ENCODE data around the gene M1AP. TPM values are rescaled to one million over a fixed set of nuclear protein-coding genes. Genes with fewer than 3 reads are reported as not detected.

Gene M1AP
- total and polyA plus RNA-seq, 2 of the 4 experiments (the other 2 are of a cell fraction), result 0.03 TPM; not detected in 1

DNA sequence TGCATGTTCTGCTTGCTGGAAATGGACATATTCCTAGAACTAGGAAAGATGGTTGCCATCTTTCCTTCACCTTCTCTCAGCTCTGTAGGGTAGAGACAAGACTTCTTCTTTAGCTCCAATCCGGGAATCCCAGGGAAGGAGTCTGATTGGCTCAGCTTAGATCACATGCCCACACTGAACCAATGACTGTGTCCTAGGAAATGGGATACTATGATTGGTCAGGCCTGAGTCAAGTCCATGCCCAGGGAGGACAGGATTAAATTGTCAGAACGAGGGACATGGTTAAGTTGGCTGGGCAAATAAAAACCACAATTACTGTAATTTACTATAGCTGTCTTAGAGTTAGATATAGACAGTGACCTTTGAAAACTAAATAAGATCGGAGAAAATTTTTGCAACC lies 37.3 kb upstream of the M1AP start:
- Histone ChIP-seq H2BK20ac (ENCODE audit: low read depth, low read length) (no peak overlapping the region), H3K18ac (ENCODE audit: low read depth, low read length) (no peak overlapping the region), H4K5ac (ENCODE audit: low read depth, low read length) (no peak overlapping the region), H3K4me2 (ENCODE audit: low read depth, low read length) (no peak overlapping the region), H4K8ac (ENCODE audit: low read depth in 2 of 2, low read length in 2 of 2) (no peak overlapping the region), H3K56ac (ENCODE audit: extremely low read depth, insufficient read depth, low read length) (no peak overlapping the region), H2AK9ac (replicated peaks; ENCODE audit: low read depth, low read length, poor library complexity) (no peak overlapping the region), H2AK5ac (ENCODE audit: low read depth, low read length) (no peak overlapping the region), H2BK15ac (ENCODE audit: low read depth, low read length) (no peak overlapping the region), H2BK120ac (ENCODE audit: low read depth, low read length) (no peak overlapping the region), H3K9ac (ENCODE audit: low read depth, low read length) (no peak overlapping the region), H3K79me1 (ENCODE audit: low read depth in 1 of 2, low read length in 2 of 2) (no peaks in the 10 kb centered on the region), H2BK5ac (ENCODE audit: low read depth, low read length, poor library complexity, severe bottlenecking) (no peak overlapping the region), H3K9me3 (ENCODE audit: control insufficient read depth, insufficient read depth, low read length) (no peaks in the 10 kb centered on the region), H3K23ac (ENCODE audit: low read depth, low read length) (no peak overlapping the region), H3K14ac (replicated peaks; ENCODE audit: low read depth, low read length) (no peak overlapping the region), H4K91ac (ENCODE audit: insufficient read depth, low read depth, low read length) (no peak overlapping the region), H3K27me3 (ENCODE audit: control insufficient read depth, insufficient read depth, low read length) (peaks cover 4% of the 10 kb centered on the region; the same call in 1 of the 2 replicates), H3K9me1 (ENCODE audit: insufficient read depth, low read length) (0 out of 2 replicates have a peak, but pooled peaks cover 4% of the 10 kb centered on the region), H4K20me1 (ENCODE audit: insufficient read depth, low read length) (no peaks in the 10 kb centered on the region), H3K27ac (ENCODE audit: insufficient read depth, low read length) (no peak overlapping the region), H2AFZ (replicated peaks; ENCODE audit: low read length, poor library complexity) (no peak overlapping the region), H3K4me1 (ENCODE audit: control insufficient read depth, insufficient read depth, low read length) (no peaks in the 10 kb centered on the region), H3K36me3 (ENCODE audit: control insufficient read depth, insufficient read depth, low read length) (no peaks in the 10 kb centered on the region), H3K4ac (ENCODE audit: low read depth, low read length) (no peak overlapping the region), H3K4me3 (ENCODE audit: insufficient read depth, low read depth, low read length) (no peak overlapping the region)
- BruUV-seq (replicated peaks), result no TSS peak
- no peak for ATAC-seq (ENCODE audit: low read depth)
- TF ChIP-seq MAZ (IDR thresholded peaks at IDR 0.05; ENCODE audit: borderline replicate concordance, low read depth, low read length) (no peak), USF2 (IDR thresholded peaks at IDR 0.05; ENCODE audit: low read depth, low read length) (peak; percentile 54; the same call in 1 of the 2 replicates), RAD21 (IDR thresholded peaks at IDR 0.05; ENCODE audit: low read length) (no peak)
- WGBS, 2 experiments (ENCODE audit: extremely low coverage in 2 of 2, insufficient read length in 1 of 2), result no CpG with 5 or more reads among the region's 3 CpGs
- dilution Hi-C loops (cut with HindIII; ENCODE audit: low sequenced_read_pairs, unreplicated experiment), result no loop called here
- ChIA-PET POLR2A (ENCODE audit: unreplicated experiment) (no interaction called here), CTCF (no interaction called here)
- intact Hi-C loops (cut with micrococcal nuclease), result no loop called here
- in situ Hi-C loops (cut with MboI; ENCODE audit: low sequenced_read_pairs), result loop anchor here (25.0 kb wide), 2 partner anchors 727 to 927 kb away; no protein-coding TSS in a partner anchor
- DNase-seq, result no peak
